ENCODE results near the gene CDH23. TPM values are rescaled to one million over a fixed set of nuclear protein-coding genes. Genes with fewer than 3 reads are reported as not detected.

CDH23 gene
- total and polyA plus RNA-seq, 12 donors, result 1.7 to 20.2 (median 7.8) TPM

GRCh38 chr10:71359364-71360046 lies 37.2 kb upstream of the CDH23 start:
- Histone ChIP-seq H3K36me3 (replicated peaks in 1 of 2) (peaks cover 0 to 6% of the 10 kb centered on the region in 2 donors), H3K9me3 (replicated peaks in 1 of 3) (no peaks in the 10 kb centered on the region), H3K27ac (peak overlapping the region in 2 of 5 donors; percentile 49 to 74), H3K27me3 (no peaks in the 10 kb centered on the region), H3K4me1 (replicated peaks in 1 of 2) (peaks cover 0 to 10% of the 10 kb centered on the region in 2 donors), H3K4me3 (no peak overlapping the region)
- TF ChIP-seq CTCF (IDR thresholded peaks at IDR 0.05) (no peak), POLR2A (IDR thresholded peaks at IDR 0.05) (no peak)
- intact Hi-C loops (cut with DNase I), result no loop called here
- WGBS, 4 donors, result 55 to 69% (median 61%) methylated on average over 9 of the region's 9 CpGs
- peak in 3 of 7 donors; percentile 22 to 59 (median 33) for DNase-seq

DNA sequence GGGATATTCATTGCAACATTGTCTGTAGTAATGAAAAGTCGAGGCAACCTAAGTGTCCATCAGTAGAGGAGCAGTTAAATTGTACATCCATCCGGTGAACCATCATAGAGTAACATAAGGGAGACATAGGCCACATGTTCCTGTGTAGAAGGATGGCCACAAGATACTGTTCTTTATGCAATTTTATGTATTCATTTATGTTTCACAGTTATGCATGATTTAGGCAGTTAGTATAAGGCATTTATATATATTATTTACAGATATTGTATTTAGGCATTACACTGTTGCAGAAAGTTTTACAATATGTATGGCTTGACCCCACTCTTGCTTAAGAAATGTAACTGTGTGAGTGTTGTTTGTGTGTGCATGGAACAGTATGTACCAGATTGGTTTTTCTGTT lies 36.0 kb upstream of the CDH23 start:
- 83 to 86% (median 84%) methylated on average over 2 of the region's 2 CpGs for WGBS, 4 donors
- intact Hi-C loops (cut with DNase I), result no loop called here
- TF ChIP-seq CTCF (IDR thresholded peaks at IDR 0.05) (no peak), POLR2A (IDR thresholded peaks at IDR 0.05) (no peak)

GRCh38 chr10:71361581-71361980 lies 35.1 kb upstream of the CDH23 start:
- WGBS, 4 donors, result 95 to 99% (median 97%) methylated on average over 7 of the region's 7 CpGs
- peaks cover 0 to 10% of the 10 kb centered on the region in 2 donors for H3K4me1 ChIP-seq (replicated peaks in 1 of 2)
- no peak for TF ChIP-seq POLR2A (IDR thresholded peaks at IDR 0.05)

More for the DNA sequence above, 36.0 kb upstream of the CDH23 start:
- H3K36me3 ChIP-seq (replicated peaks in 1 of 2), result peaks cover 0 to 6% of the 10 kb centered on the region in 2 donors
- no peak overlapping the region for H3K27ac ChIP-seq
- H3K4me3 ChIP-seq, result no peak overlapping the region
- H3K9me3 ChIP-seq (replicated peaks in 1 of 3), result no peaks in the 10 kb centered on the region
- H3K27me3 ChIP-seq, result no peaks in the 10 kb centered on the region
- no peak for DNase-seq
- H3K4me1 ChIP-seq (replicated peaks in 1 of 2), result peaks cover 0 to 10% of the 10 kb centered on the region in 2 donors

GRCh38 chr10:71362141-71362540 lies 34.6 kb upstream of the CDH23 start:
- no peak for TF ChIP-seq POLR2A (IDR thresholded peaks at IDR 0.05)
- TF ChIP-seq CTCF (IDR thresholded peaks at IDR 0.05), result no peak
- WGBS, 4 donors, result 96 to 97% (median 96%) methylated on average over 15 to 16 of the region's 16 CpGs
- H3K27me3 ChIP-seq, result no peaks in the 10 kb centered on the region
- no peak overlapping the region for H3K27ac ChIP-seq
- intact Hi-C loops (cut with DNase I), result no loop called here
- H3K4me3 ChIP-seq, result no peak overlapping the region
- no peak for DNase-seq
- no peaks in the 10 kb centered on the region for H3K9me3 ChIP-seq (replicated peaks in 1 of 3)
- peaks cover 0 to 6% of the 10 kb centered on the region in 2 donors for H3K36me3 ChIP-seq (replicated peaks in 1 of 2)
- H3K4me1 ChIP-seq (replicated peaks in 1 of 2), result peaks cover 0 to 10% of the 10 kb centered on the region in 2 donors

More at GRCh38 chr10:71361581-71361980, 35.1 kb upstream of the CDH23 start:
- intact Hi-C loops (cut with DNase I), result no loop called here
- Histone ChIP-seq H3K27ac (no peak overlapping the region), H3K27me3 (no peaks in the 10 kb centered on the region), H3K36me3 (replicated peaks in 1 of 2) (peaks cover 0 to 6% of the 10 kb centered on the region in 2 donors), H3K9me3 (replicated peaks in 1 of 3) (no peaks in the 10 kb centered on the region), H3K4me3 (no peak overlapping the region)
- DNase-seq, result no peak

GRCh38 chr10:71363936-71364335 lies 32.8 kb upstream of the CDH23 start:
- Histone ChIP-seq H3K9me3 (replicated peaks in 1 of 3) (no peaks in the 10 kb centered on the region), H3K27me3 (no peaks in the 10 kb centered on the region), H3K36me3 (replicated peaks in 1 of 2) (peaks cover 0 to 6% of the 10 kb centered on the region in 2 donors), H3K4me1 (replicated peaks in 1 of 2) (no peaks in the 10 kb centered on the region), H3K27ac (no peak overlapping the region), H3K4me3 (no peak overlapping the region)
- intact Hi-C loops (cut with DNase I), result no loop called here
- TF ChIP-seq CTCF (IDR thresholded peaks at IDR 0.05), result no peak
- TF ChIP-seq POLR2A (IDR thresholded peaks at IDR 0.05), result no peak
- DNase-seq, result no peak

Measured in adrenal gland (tissue), 12 donors.